ENCODE measurements around the gene AATK.

DNA sequence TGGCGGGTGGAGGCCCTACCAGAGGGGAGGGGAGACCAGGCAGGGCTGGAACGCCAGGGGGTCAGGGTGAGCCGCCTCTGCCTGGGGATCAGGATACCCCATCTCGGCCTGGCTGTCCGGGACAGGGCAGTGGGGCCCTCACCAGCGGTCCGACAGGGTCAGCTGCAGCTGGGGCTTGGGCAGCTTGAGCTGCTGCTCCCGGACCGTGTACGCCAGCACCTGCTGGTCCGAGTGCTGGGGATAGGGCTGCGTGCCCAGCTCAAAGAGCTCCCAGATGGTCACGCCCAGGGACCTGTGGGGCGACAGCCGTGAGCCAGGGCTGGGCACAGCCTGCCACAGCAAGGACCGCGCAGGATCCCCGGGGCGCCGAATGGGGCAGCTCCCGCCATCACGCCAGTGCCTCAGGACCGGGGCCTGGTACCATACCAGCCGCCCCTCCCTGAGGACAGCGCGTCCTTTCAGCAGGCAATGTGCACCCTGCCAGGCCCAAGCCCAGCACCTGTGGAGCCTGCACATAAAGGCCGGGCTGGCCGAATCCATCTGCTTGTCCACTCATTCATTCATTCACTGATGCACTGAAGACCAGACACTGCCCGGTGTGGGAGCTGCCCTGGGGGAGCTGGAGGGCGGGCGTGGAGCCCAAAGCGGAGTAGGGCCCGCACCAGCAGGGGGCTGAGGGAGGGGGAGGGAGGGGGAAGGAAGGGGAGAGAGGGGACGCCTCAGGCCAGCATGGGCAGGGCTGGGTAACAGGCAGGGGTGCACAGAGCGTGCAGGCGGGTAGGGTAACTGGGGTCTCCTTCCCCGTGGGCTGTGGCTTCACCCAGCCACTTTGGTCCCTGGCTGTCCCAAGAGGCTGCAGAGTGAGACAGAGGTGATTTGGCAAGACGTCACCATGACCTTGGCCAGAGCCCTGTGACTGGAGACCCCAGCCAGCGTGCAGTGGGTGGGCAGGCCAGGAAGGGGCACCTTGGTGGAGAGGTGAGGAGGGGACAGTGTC is 42.7 kb downstream of the AATK start:
- no peak for TF ChIP-seq POLR2A (IDR thresholded peaks at IDR 0.05)
- TF ChIP-seq, protein P1, sequence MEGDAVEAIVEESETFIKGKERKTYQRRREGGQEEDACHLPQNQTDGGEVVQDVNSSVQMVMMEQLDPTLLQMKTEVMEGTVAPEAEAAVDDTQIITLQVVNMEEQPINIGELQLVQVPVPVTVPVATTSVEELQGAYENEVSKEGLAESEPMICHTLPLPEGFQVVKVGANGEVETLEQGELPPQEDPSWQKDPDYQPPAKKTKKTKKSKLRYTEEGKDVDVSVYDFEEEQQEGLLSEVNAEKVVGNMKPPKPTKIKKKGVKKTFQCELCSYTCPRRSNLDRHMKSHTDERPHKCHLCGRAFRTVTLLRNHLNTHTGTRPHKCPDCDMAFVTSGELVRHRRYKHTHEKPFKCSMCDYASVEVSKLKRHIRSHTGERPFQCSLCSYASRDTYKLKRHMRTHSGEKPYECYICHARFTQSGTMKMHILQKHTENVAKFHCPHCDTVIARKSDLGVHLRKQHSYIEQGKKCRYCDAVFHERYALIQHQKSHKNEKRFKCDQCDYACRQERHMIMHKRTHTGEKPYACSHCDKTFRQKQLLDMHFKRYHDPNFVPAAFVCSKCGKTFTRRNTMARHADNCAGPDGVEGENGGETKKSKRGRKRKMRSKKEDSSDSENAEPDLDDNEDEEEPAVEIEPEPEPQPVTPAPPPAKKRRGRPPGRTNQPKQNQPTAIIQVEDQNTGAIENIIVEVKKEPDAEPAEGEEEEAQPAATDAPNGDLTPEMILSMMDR (IDR thresholded peaks at IDR 0.05) = no peak
